Measurements from ENCODE around the gene PARM1. TPM values are rescaled to one million over a fixed set of nuclear protein-coding genes. Genes with fewer than 3 reads are reported as not detected.

PARM1 gene
- total and polyA plus RNA-seq, 12 donors: 19.7 to 119 (median 71.6) TPM

GRCh38 chr4:75099321-75099720 is 166.4 kb downstream of the PARM1 start:
- 81 to 92% methylated on average over 3 of the region's 3 CpGs for WGBS, 2 donors
- Histone ChIP-seq H3K27ac (no peak overlapping the region), H3K36me3 (no peaks in the 10 kb centered on the region), H3K4me1 (no peaks in the 10 kb centered on the region), H3K4me3 (no peak overlapping the region), H3K9me3 (peaks cover 0 to 48% (median 16%) of the 10 kb centered on the region in 11 donors), H3K27me3 (no peaks in the 10 kb centered on the region)
- DNase-seq: no peak
- intact Hi-C loops (cut with DNase I): no loop called here
- TF ChIP-seq CTCF (IDR thresholded peaks at IDR 0.05): no peak
- no peak for ATAC-seq

Other genes starting within 250 kb of the PARM1 start
- gene BTC, start 138.6 kb upstream of the PARM1 start, total RNA-seq: under 1 TPM in 9 of 10 donors, not detected in 1; 0.07 to 0.88 (median 0.34) TPM
- under 1 TPM; 0.03 to 0.22 TPM for gene BTC, start 138.6 kb upstream of the PARM1 start, polyA plus RNA-seq